K562 (cell line): Measurements from ENCODE around the gene PRKCE. TPM values are rescaled to one million over a fixed set of nuclear protein-coding genes. Genes with fewer than 3 reads are reported as not detected.

ENCODE experiments used
- ATAC-seq: fragments of 200-7000 bp; cut with Tn5 transposase; 3 replicates; pipeline ENCODE4 v1.9.1; 2020; ENCODE audit warnings: moderate library complexity
- BruUV-seq: library from RNA; stranded (reverse); fragments of 400-500 nt; replicated peaks from 2 replicates; lab custom pipeline; 2021; lab: Mats Ljungman, UMichigan
- CTCF ChIA-PET: fragments of 300-600 bp; formaldehyde crosslinking; extraction: SDS; loops from one replicate; lab custom pipeline; 2021; ENCODE audit warnings: low intra/inter-chr PET ratio; lab: Yijun Ruan, JAX
- POLR2A ChIA-PET: fragments of 300-600, 350-650 bp; sonication (Branson Sonifier 250); formaldehyde crosslinking; extraction: SDS; loops from one replicate; lab custom pipeline; 2021; ENCODE audit warnings: antibody characterized with exemption, inconsistent platforms; lab: Yijun Ruan, JAX
- DNase-seq, 4 experiments: peaks; one replicate each; pipeline versions ENCODE4 v3.0.0 to v3.0.0-alpha.2; 2011 to 2018; ENCODE audit warnings: low spot score in 3 of 4, mixed read lengths in 3 of 4; ENCODE audit errors: extremely low read depth in 1 of 4
- FAIRE-seq: peaks from 2 replicates; lab custom pipeline; 2011; peaks lifted over from hg19 to GRCh38; lab: Jason Lieb, UNC
- H2AFZ ChIP-seq: 2 replicates; pipeline ENCODE4 v1.6.0; 2011; ENCODE audit warnings: low read depth, low read length, control low read depth, inconsistent platforms
- H3K27ac ChIP-seq: fragments of 200-600 bp; 3 replicates; pipeline ENCODE4 v1.8.0; 2011; ENCODE audit warnings: low read depth, mild to moderate bottlenecking, control low read depth, inconsistent platforms, low read length, moderate library complexity, mixed read lengths; ENCODE audit errors: extremely low read depth
- H3K27me3 ChIP-seq, 2 experiments: fragments of 300-600 bp in 1 of 2; 2 replicates in 1 of 2; 3 replicates in 1 of 2; pipeline versions ENCODE4 v1.6.0 to v1.8.0; 2011; ENCODE audit warnings: inconsistent platforms in 2 of 2, low read length in 2 of 2, mild to moderate bottlenecking in 1 of 2, mixed read lengths in 1 of 2, moderate library complexity in 1 of 2; ENCODE audit not compliant: control insufficient read depth in 2 of 2, insufficient read depth in 2 of 2
- H3K36me3 ChIP-seq: fragments of 300-600 bp; 3 replicates; pipeline ENCODE4 v1.8.0; 2011; ENCODE audit warnings: mild to moderate bottlenecking, low read length, inconsistent platforms; ENCODE audit not compliant: control insufficient read depth, insufficient read depth
- H3K4me1 ChIP-seq, 2 experiments: fragments of 200-600 bp in 1 of 2; replicated peaks in 1 of 2; 2 replicates in 1 of 2; 3 replicates in 1 of 2; pipeline versions ENCODE4 v1.5.1 to v1.8.0; 2011; ENCODE audit warnings: inconsistent platforms in 2 of 2, low read length in 2 of 2, mild to moderate bottlenecking in 1 of 2, mixed read lengths in 1 of 2, moderate library complexity in 1 of 2; ENCODE audit not compliant: control insufficient read depth in 2 of 2, insufficient read depth in 2 of 2
- H3K4me2 ChIP-seq: 2 replicates; pipeline ENCODE4 v1.6.1; 2011; ENCODE audit warnings: low read length, control low read depth, inconsistent platforms, mixed read lengths; ENCODE audit not compliant: insufficient read depth
- H3K4me3 ChIP-seq: fragments of 200-600 bp; sonication (generic), shearing (Covaris generic); 2 replicates; pipeline ENCODE4 v1.5.1; 2016; ENCODE audit warnings: control low read depth, inconsistent platforms
- H3K79me2 ChIP-seq: fragments of 200-600 bp; 3 replicates; pipeline ENCODE4 v1.8.0; 2011; ENCODE audit warnings: low read length, inconsistent platforms; ENCODE audit not compliant: control insufficient read depth, insufficient read depth
- H3K9ac ChIP-seq, 2 experiments: 2 replicates each; pipeline versions ENCODE4 v1.6.0 to v1.6.1; 2011; ENCODE audit warnings: low read depth in 2 of 2, low read length in 2 of 2, control low read depth in 1 of 2, inconsistent platforms in 1 of 2, mild to moderate bottlenecking in 1 of 2, mixed read lengths in 1 of 2; ENCODE audit not compliant: insufficient read depth in 1 of 2
- H3K9me1 ChIP-seq: one replicate; pipeline ENCODE4 v1.6.0; 2011; ENCODE audit warnings: inconsistent platforms, mild to moderate bottlenecking, low read length, moderate library complexity; ENCODE audit not compliant: control insufficient read depth, insufficient read depth
- H3K9me3 ChIP-seq: replicated peaks from 2 replicates; pipeline ENCODE4 v1.5.1; 2011; ENCODE audit warnings: low read depth, low read length, inconsistent platforms; ENCODE audit not compliant: control insufficient read depth, insufficient read depth
- H4K20me1 ChIP-seq: replicated peaks from 2 replicates; pipeline ENCODE4 v1.6.1; 2011; ENCODE audit warnings: low read length, inconsistent platforms, mixed read lengths; ENCODE audit not compliant: control insufficient read depth, insufficient read depth
- NFIC ChIP-seq: fragments of 450-650 bp; IDR thresholded peaks from 2 replicates; pipeline ENCODE4 v1.6.1; 2017; ENCODE audit warnings: mild to moderate bottlenecking, inconsistent platforms
- PML ChIP-seq: IDR thresholded peaks from 2 replicates; pipeline ENCODE4 v1.6.1; 2012; ENCODE audit warnings: low read length, inconsistent platforms
- ZNF778 ChIP-seq: fragments of 450-650 bp; formaldehyde crosslinking; IDR thresholded peaks from 2 replicates; pipeline ENCODE4 v1.4.0; 2020; ENCODE audit warnings: mild to moderate bottlenecking, moderate library complexity
- WGBS: fragments of 100-300 bp; shearing (Covaris generic); methylation state at CpG from one replicate; pipeline ENCODE4 v1.1.6; 2016; ENCODE audit warnings: low coverage, mixed read lengths; ENCODE audit not compliant: insufficient coverage; ENCODE audit errors: missing lambda C conversion rate; 5-methylcytosine and 5-hydroxymethylcytosine counted together
- in situ Hi-C: fragments of 300-500 bp; cut with MboI; formaldehyde crosslinking; loops from 4 replicates; pipeline ENCODE4 v1.15.0; 2018; ENCODE audit warnings: inconsistent platforms, mixed read lengths
- intact Hi-C: fragments of 100-400 bp; cut with micrococcal nuclease; formaldehyde crosslinking; loops from 2 replicates; pipeline ENCODE4 v1.14.2; 2022
- polyA plus RNA-seq, 8 experiments: library from polyadenylated mRNA; depleted of rRNA in 4 of 8; stranded (reverse) in 5 of 8; unstranded in 3 of 8; fragments of >200 nt; fragmentation: Nextera tagmentation in 2 of 8; fragmentation: Illumina TruSeq in 1 of 8; extraction: Ambion mirVana in 2 of 8; extraction: Trizol in 1 of 8; gene quantifications; 2 replicates each; pipeline versions ENCODE4 v1.2.1 to v1.2.3, GENCODE V29; 2011 to 2014; ENCODE audit warnings: inconsistent platforms in 1 of 8, missing spikeins in 1 of 8
- total RNA-seq, 7 experiments: library from RNA; depleted of rRNA in 6 of 7; stranded (reverse); fragments of >200 nt in 6 of 7; fragmentation: Illumina TruSeq in 2 of 7; extraction: Trizol in 2 of 7; gene quantifications; 2 replicates each; pipeline versions ENCODE4 v1.2.1 to v1.2.3, GENCODE V29; 2011 to 2021; ENCODE audit warnings: low replicate concordance in 1 of 7
- TF ChIP-seq, protein P1 (sequence below): fragments of 450-650 bp; formaldehyde crosslinking; IDR thresholded peaks from 2 replicates; pipeline ENCODE4 v1.4.0; 2020; ENCODE audit warnings: mild to moderate bottlenecking, mixed read lengths
- TF ChIP-seq, protein P2 (sequence below): fragments of 250-450 bp; sonication (Bioruptor Pico); IDR thresholded peaks from 2 replicates; pipeline ENCODE4 v1.8.0; 2021; ENCODE audit warnings: moderate library complexity, mild to moderate bottlenecking, inconsistent platforms

The PRKCE gene
- total and polyA plus RNA-seq, 9 of the 15 experiments (the other 6 are each of a cell fraction or from before 2014, with no cell fraction given), result 0.06 to 1.0 (median 0.22) TPM; not detected in 1

DNA sequence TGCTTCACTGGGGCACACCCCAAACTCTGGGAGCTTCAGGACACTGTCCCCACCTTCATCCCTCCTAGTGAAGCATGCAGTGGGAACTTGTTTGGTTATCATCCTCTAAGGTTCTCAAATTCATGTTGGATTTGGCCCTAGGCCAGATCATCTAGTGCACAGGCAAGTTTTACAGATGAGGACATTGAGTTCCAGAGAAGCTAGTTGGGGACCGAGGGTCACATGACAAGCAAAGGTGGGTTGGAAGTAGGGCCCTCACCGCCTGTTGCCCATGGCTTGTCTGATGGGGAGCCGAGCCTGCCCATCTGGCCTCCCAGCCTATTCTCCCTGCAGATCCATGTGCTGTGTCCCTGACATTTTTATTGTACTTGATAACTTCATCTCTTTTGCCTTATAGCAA is 2.8 kb downstream of the PRKCE start:
- in situ Hi-C loops, result no loop called here
- Histone ChIP-seq H4K20me1 (no peaks in the 10 kb centered on the region), H3K9me1 (no peaks in the 10 kb centered on the region), H3K4me3 (no peak overlapping the region), H3K4me2 (no peak overlapping the region), H3K27me3 (peaks cover 27 to 46% of the 10 kb centered on the region in 2 experiments), H3K36me3 (no peaks in the 10 kb centered on the region), H3K79me2 (no peaks in the 10 kb centered on the region), H3K4me1 (peaks cover 0 to 29% of the 10 kb centered on the region in 2 experiments; a peak in 4 of 5 replicates), H3K9ac (no peak overlapping the region), H2AFZ (no peak overlapping the region), H3K27ac (no peak overlapping the region), H3K9me3 (no peaks in the 10 kb centered on the region)
- FAIRE-seq, result no peak
- intact Hi-C loops, result no loop called here
- no peak for DNase-seq
- no peak for ATAC-seq
- ChIA-PET CTCF (no interaction called here), POLR2A (interaction anchor here (0.6 kb wide), 1 partner anchor 752 kb away, joined by 4 read pairs; no protein-coding TSS in a partner anchor)
- no TSS peak for BruUV-seq
- 0% methylated on average over 3 of the region's 3 CpGs for WGBS
- TF ChIP-seq ZNF778 (no peak), PML (no peak), NFIC (peak; percentile 72)
- TF ChIP-seq, protein P1, sequence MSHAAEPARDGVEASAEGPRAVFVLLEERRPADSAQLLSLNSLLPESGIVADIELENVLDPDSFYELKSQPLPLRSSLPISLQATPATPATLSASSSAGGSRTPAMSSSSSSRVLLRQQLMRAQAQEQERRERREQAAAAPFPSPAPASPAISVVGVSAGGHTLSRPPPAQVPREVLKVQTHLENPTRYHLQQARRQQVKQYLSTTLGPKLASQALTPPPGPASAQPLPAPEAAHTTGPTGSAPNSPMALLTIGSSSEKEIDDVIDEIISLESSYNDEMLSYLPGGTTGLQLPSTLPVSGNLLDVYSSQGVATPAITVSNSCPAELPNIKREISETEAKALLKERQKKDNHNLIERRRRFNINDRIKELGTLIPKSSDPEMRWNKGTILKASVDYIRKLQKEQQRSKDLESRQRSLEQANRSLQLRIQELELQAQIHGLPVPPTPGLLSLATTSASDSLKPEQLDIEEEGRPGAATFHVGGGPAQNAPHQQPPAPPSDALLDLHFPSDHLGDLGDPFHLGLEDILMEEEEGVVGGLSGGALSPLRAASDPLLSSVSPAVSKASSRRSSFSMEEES (CRISPR knock-in tag), result peak; percentile 58
- TF ChIP-seq, protein P2, sequence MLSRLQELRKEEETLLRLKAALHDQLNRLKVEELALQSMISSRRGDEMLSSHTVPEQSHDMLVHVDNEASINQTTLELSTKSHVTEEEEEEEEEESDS (CRISPR knock-in tag), result no peak
